K562 (cell line): ENCODE measurements around the gene CDH8. TPM values are rescaled to one million over a fixed set of nuclear protein-coding genes. Genes with fewer than 3 reads are reported as not detected.

ENCODE experiments used
- ATAC-seq: fragments of 200-7000 bp; cut with Tn5 transposase; 3 replicates; pipeline ENCODE4 v1.9.1; 2020; ENCODE audit warnings: moderate library complexity
- BruUV-seq: library from RNA; stranded (reverse); fragments of 400-500 nt; replicated peaks from 2 replicates; lab custom pipeline; 2021; lab: Mats Ljungman, UMichigan
- CTCF ChIA-PET: fragments of 300-600 bp; formaldehyde crosslinking; extraction: SDS; loops from one replicate; lab custom pipeline; 2021; ENCODE audit warnings: low intra/inter-chr PET ratio; lab: Yijun Ruan, JAX
- POLR2A ChIA-PET: fragments of 300-600, 350-650 bp; sonication (Branson Sonifier 250); formaldehyde crosslinking; extraction: SDS; loops from one replicate; lab custom pipeline; 2021; ENCODE audit warnings: antibody characterized with exemption, inconsistent platforms; lab: Yijun Ruan, JAX
- DNase-seq, 4 experiments: peaks; one replicate each; pipeline versions ENCODE4 v3.0.0 to v3.0.0-alpha.2; 2011 to 2018; ENCODE audit warnings: low spot score in 3 of 4, mixed read lengths in 3 of 4; ENCODE audit errors: extremely low read depth in 1 of 4
- FAIRE-seq: peaks from 2 replicates; lab custom pipeline; 2011; peaks lifted over from hg19 to GRCh38; lab: Jason Lieb, UNC
- H2AFZ ChIP-seq: 2 replicates; pipeline ENCODE4 v1.6.0; 2011; ENCODE audit warnings: low read depth, low read length, control low read depth, inconsistent platforms
- H3K27ac ChIP-seq: fragments of 200-600 bp; 3 replicates; pipeline ENCODE4 v1.8.0; 2011; ENCODE audit warnings: low read depth, mild to moderate bottlenecking, control low read depth, inconsistent platforms, low read length, moderate library complexity, mixed read lengths; ENCODE audit errors: extremely low read depth
- H3K27me3 ChIP-seq, 2 experiments: fragments of 300-600 bp in 1 of 2; 2 replicates in 1 of 2; 3 replicates in 1 of 2; pipeline versions ENCODE4 v1.6.0 to v1.8.0; 2011; ENCODE audit warnings: inconsistent platforms in 2 of 2, low read length in 2 of 2, mild to moderate bottlenecking in 1 of 2, mixed read lengths in 1 of 2, moderate library complexity in 1 of 2; ENCODE audit not compliant: control insufficient read depth in 2 of 2, insufficient read depth in 2 of 2
- H3K36me3 ChIP-seq: fragments of 300-600 bp; 3 replicates; pipeline ENCODE4 v1.8.0; 2011; ENCODE audit warnings: mild to moderate bottlenecking, low read length, inconsistent platforms; ENCODE audit not compliant: control insufficient read depth, insufficient read depth
- H3K4me1 ChIP-seq, 2 experiments: fragments of 200-600 bp in 1 of 2; replicated peaks in 1 of 2; 2 replicates in 1 of 2; 3 replicates in 1 of 2; pipeline versions ENCODE4 v1.5.1 to v1.8.0; 2011; ENCODE audit warnings: inconsistent platforms in 2 of 2, low read length in 2 of 2, mild to moderate bottlenecking in 1 of 2, mixed read lengths in 1 of 2, moderate library complexity in 1 of 2; ENCODE audit not compliant: control insufficient read depth in 2 of 2, insufficient read depth in 2 of 2
- H3K4me2 ChIP-seq: 2 replicates; pipeline ENCODE4 v1.6.1; 2011; ENCODE audit warnings: low read length, control low read depth, inconsistent platforms, mixed read lengths; ENCODE audit not compliant: insufficient read depth
- H3K4me3 ChIP-seq: fragments of 200-600 bp; sonication (generic), shearing (Covaris generic); 2 replicates; pipeline ENCODE4 v1.5.1; 2016; ENCODE audit warnings: control low read depth, inconsistent platforms
- H3K79me2 ChIP-seq: fragments of 200-600 bp; 3 replicates; pipeline ENCODE4 v1.8.0; 2011; ENCODE audit warnings: low read length, inconsistent platforms; ENCODE audit not compliant: control insufficient read depth, insufficient read depth
- H3K9ac ChIP-seq, 2 experiments: 2 replicates each; pipeline versions ENCODE4 v1.6.0 to v1.6.1; 2011; ENCODE audit warnings: low read depth in 2 of 2, low read length in 2 of 2, control low read depth in 1 of 2, inconsistent platforms in 1 of 2, mild to moderate bottlenecking in 1 of 2, mixed read lengths in 1 of 2; ENCODE audit not compliant: insufficient read depth in 1 of 2
- H3K9me1 ChIP-seq: one replicate; pipeline ENCODE4 v1.6.0; 2011; ENCODE audit warnings: inconsistent platforms, mild to moderate bottlenecking, low read length, moderate library complexity; ENCODE audit not compliant: control insufficient read depth, insufficient read depth
- H3K9me3 ChIP-seq: replicated peaks from 2 replicates; pipeline ENCODE4 v1.5.1; 2011; ENCODE audit warnings: low read depth, low read length, inconsistent platforms; ENCODE audit not compliant: control insufficient read depth, insufficient read depth
- H4K20me1 ChIP-seq: replicated peaks from 2 replicates; pipeline ENCODE4 v1.6.1; 2011; ENCODE audit warnings: low read length, inconsistent platforms, mixed read lengths; ENCODE audit not compliant: control insufficient read depth, insufficient read depth
- ATF1 ChIP-seq, 2 experiments: fragments of 450-650 bp in 1 of 2; IDR thresholded peaks; 2 replicates each; pipeline ENCODE4 v1.6.1; 2016; ENCODE audit warnings: missing compliant biosample characterization in 1 of 2, missing genetic modification characterization in 1 of 2
- CHCHD3 ChIP-seq: fragments of 250-450 bp; sonication (Bioruptor Pico); IDR thresholded peaks from 2 replicates; pipeline ENCODE4 v2.1.2; 2022; ENCODE audit warnings: mild to moderate bottlenecking
- DIDO1 ChIP-seq: fragments of 450-650 bp; IDR thresholded peaks from 2 replicates; pipeline ENCODE4 v1.6.1; 2016; ENCODE audit warnings: low read depth, missing biosample characterization, missing genetic modification characterization
- SREBF1 ChIP-seq: fragments of 150-350 bp; IDR thresholded peaks from 2 replicates; pipeline ENCODE4 v1.6.1; 2014; ENCODE audit warnings: antibody characterized with exemption, low read depth, low read length, borderline replicate concordance
- TBP ChIP-seq: optimal IDR thresholded peaks from 2 replicates; pipeline ENCODE3; 2011; ENCODE audit warnings: low read depth, low read length, improper control_type of control experiment
- ZNF12 ChIP-seq: sonication (generic); formaldehyde crosslinking; IDR thresholded peaks from 2 replicates; pipeline ENCODE4 v1.4.0; 2020; ENCODE audit warnings: mild to moderate bottlenecking, missing genetic modification reagents
- ZNF174 ChIP-seq: fragments of 250-450 bp; sonication (Bioruptor Pico); IDR thresholded peaks from 2 replicates; pipeline ENCODE4 v1.4.0; 2020; ENCODE audit warnings: mild to moderate bottlenecking
- WGBS: fragments of 100-300 bp; shearing (Covaris generic); methylation state at CpG from one replicate; pipeline ENCODE4 v1.1.6; 2016; ENCODE audit warnings: low coverage, mixed read lengths; ENCODE audit not compliant: insufficient coverage; ENCODE audit errors: missing lambda C conversion rate; 5-methylcytosine and 5-hydroxymethylcytosine counted together
- in situ Hi-C: fragments of 300-500 bp; cut with MboI; formaldehyde crosslinking; loops from 4 replicates; pipeline ENCODE4 v1.15.0; 2018; ENCODE audit warnings: inconsistent platforms, mixed read lengths
- intact Hi-C: fragments of 100-400 bp; cut with micrococcal nuclease; formaldehyde crosslinking; loops from 2 replicates; pipeline ENCODE4 v1.14.2; 2022
- polyA plus RNA-seq, 8 experiments: library from polyadenylated mRNA; depleted of rRNA in 4 of 8; stranded (reverse) in 5 of 8; unstranded in 3 of 8; fragments of >200 nt; fragmentation: Nextera tagmentation in 2 of 8; fragmentation: Illumina TruSeq in 1 of 8; extraction: Ambion mirVana in 2 of 8; extraction: Trizol in 1 of 8; gene quantifications; 2 replicates each; pipeline versions ENCODE4 v1.2.1 to v1.2.3, GENCODE V29; 2011 to 2014; ENCODE audit warnings: inconsistent platforms in 1 of 8, missing spikeins in 1 of 8
- total RNA-seq, 7 experiments: library from RNA; depleted of rRNA in 6 of 7; stranded (reverse); fragments of >200 nt in 6 of 7; fragmentation: Illumina TruSeq in 2 of 7; extraction: Trizol in 2 of 7; gene quantifications; 2 replicates each; pipeline versions ENCODE4 v1.2.1 to v1.2.3, GENCODE V29; 2011 to 2021; ENCODE audit warnings: low replicate concordance in 1 of 7
- TF ChIP-seq, protein P1 (sequence below): sonication (generic); formaldehyde crosslinking; IDR thresholded peaks from 2 replicates; pipeline ENCODE4 v1.8.0; 2022; ENCODE audit warnings: mild to moderate bottlenecking, missing genetic modification reagents, borderline replicate concordance
- TF ChIP-seq, protein P2 (sequence below): fragments of 450-650 bp; IDR thresholded peaks from 2 replicates; pipeline ENCODE4 v1.6.1; 2014; ENCODE audit warnings: low read depth, mild to moderate bottlenecking, moderate library complexity, borderline replicate concordance
- TF ChIP-seq, protein P3 (sequence below): sonication (generic); formaldehyde crosslinking; IDR thresholded peaks from 2 replicates; pipeline ENCODE4 v1.8.0; 2022; ENCODE audit warnings: missing genetic modification reagents, mild to moderate bottlenecking, borderline replicate concordance
- TF ChIP-seq, protein P4 (sequence below): fragments of 200-800 bp; sonication (Bioruptor generic); IDR thresholded peaks from 2 replicates; pipeline ENCODE4 v1.6.1; 2016; ENCODE audit warnings: missing genetic modification characterization, missing compliant biosample characterization

CDH8 gene
- total and polyA plus RNA-seq, 9 of the 15 experiments (the other 6 are each of a cell fraction or from before 2014, with no cell fraction given) = 0.22 to 1.4 (median 0.42) TPM; not detected in 4

DNA sequence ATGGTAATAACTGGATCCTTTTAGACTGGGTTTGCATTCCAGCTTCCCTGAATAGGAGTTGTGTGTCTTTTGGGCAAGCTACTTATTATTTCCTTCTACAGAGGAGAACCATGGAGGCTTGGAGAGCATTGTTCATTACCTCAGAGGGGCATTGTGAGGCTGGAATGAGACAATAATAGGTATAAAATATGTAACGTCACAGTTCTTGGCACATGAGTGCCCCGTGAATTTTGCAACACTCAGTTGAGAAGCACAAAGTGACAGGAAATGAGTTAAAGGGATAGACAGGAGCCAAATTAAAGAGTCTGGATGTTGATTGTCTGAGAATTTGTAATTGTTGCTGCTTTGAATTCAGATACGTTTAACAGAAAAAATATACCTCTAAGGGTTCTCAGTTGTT lies 92.2 kb downstream of the CDH8 start:
- no peaks in the 10 kb centered on the region; the same call in none of the 2 replicates for H3K9me3 ChIP-seq
- no peaks in the 10 kb centered on the region for H3K4me1 ChIP-seq
- ATAC-seq = no peak
- H3K4me3 ChIP-seq = no peak overlapping the region
- no peak overlapping the region for H3K4me2 ChIP-seq
- BruUV-seq = no TSS peak
- DNase-seq = no peak
- ChIA-PET POLR2A (no interaction called here), CTCF (no interaction called here)
- no peaks in the 10 kb centered on the region for H4K20me1 ChIP-seq
- no peak overlapping the region for H3K27ac ChIP-seq
- no peaks in the 10 kb centered on the region for H3K79me2 ChIP-seq
- no peak for FAIRE-seq
- H2AFZ ChIP-seq = no peak overlapping the region
- H3K27me3 ChIP-seq = no peaks in the 10 kb centered on the region
- 0% methylated on average over 3 of the region's 3 CpGs for WGBS
- no peaks in the 10 kb centered on the region for H3K9me1 ChIP-seq
- H3K36me3 ChIP-seq = no peaks in the 10 kb centered on the region
- in situ Hi-C loops (no loop called here), intact Hi-C loops (no loop called here)
- H3K9ac ChIP-seq = no peak overlapping the region
- TF ChIP-seq DIDO1 (tag) = no peak
- TF ChIP-seq, protein P1, sequence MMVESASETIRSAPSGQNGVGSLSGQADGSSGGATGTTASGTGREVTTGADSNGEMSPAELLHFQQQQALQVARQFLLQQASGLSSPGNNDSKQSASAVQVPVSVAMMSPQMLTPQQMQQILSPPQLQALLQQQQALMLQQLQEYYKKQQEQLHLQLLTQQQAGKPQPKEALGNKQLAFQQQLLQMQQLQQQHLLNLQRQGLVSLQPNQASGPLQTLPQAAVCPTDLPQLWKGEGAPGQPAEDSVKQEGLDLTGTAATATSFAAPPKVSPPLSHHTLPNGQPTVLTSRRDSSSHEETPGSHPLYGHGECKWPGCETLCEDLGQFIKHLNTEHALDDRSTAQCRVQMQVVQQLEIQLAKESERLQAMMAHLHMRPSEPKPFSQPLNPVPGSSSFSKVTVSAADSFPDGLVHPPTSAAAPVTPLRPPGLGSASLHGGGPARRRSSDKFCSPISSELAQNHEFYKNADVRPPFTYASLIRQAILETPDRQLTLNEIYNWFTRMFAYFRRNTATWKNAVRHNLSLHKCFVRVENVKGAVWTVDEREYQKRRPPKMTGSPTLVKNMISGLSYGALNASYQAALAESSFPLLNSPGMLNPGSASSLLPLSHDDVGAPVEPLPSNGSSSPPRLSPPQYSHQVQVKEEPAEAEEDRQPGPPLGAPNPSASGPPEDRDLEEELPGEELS (CRISPR knock-in tag) = no peak
- TF ChIP-seq ZNF174 (CRISPR knock-in tag) = no peak
- no peak for TF ChIP-seq ZNF12 (CRISPR knock-in tag)
- no peak for TF ChIP-seq TBP
- TF ChIP-seq, protein P2, sequence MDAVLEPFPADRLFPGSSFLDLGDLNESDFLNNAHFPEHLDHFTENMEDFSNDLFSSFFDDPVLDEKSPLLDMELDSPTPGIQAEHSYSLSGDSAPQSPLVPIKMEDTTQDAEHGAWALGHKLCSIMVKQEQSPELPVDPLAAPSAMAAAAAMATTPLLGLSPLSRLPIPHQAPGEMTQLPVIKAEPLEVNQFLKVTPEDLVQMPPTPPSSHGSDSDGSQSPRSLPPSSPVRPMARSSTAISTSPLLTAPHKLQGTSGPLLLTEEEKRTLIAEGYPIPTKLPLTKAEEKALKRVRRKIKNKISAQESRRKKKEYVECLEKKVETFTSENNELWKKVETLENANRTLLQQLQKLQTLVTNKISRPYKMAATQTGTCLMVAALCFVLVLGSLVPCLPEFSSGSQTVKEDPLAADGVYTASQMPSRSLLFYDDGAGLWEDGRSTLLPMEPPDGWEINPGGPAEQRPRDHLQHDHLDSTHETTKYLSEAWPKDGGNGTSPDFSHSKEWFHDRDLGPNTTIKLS = no peak
- no peak for TF ChIP-seq SREBF1
- no peak for TF ChIP-seq CHCHD3 (CRISPR knock-in tag)
- no peak for TF ChIP-seq ATF1 (CRISPR knock-in tag; IDR thresholded peaks at IDR 0.05)
- no peak for TF ChIP-seq ATF1 (tag; IDR thresholded peaks at IDR 0.05)
- TF ChIP-seq, protein P3, sequence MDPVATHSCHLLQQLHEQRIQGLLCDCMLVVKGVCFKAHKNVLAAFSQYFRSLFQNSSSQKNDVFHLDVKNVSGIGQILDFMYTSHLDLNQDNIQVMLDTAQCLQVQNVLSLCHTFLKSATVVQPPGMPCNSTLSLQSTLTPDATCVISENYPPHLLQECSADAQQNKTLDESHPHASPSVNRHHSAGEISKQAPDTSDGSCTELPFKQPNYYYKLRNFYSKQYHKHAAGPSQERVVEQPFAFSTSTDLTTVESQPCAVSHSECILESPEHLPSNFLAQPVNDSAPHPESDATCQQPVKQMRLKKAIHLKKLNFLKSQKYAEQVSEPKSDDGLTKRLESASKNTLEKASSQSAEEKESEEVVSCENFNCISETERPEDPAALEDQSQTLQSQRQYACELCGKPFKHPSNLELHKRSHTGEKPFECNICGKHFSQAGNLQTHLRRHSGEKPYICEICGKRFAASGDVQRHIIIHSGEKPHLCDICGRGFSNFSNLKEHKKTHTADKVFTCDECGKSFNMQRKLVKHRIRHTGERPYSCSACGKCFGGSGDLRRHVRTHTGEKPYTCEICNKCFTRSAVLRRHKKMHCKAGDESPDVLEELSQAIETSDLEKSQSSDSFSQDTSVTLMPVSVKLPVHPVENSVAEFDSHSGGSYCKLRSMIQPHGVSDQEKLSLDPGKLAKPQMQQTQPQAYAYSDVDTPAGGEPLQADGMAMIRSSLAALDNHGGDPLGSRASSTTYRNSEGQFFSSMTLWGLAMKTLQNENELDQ = no peak
- TF ChIP-seq, protein P4, sequence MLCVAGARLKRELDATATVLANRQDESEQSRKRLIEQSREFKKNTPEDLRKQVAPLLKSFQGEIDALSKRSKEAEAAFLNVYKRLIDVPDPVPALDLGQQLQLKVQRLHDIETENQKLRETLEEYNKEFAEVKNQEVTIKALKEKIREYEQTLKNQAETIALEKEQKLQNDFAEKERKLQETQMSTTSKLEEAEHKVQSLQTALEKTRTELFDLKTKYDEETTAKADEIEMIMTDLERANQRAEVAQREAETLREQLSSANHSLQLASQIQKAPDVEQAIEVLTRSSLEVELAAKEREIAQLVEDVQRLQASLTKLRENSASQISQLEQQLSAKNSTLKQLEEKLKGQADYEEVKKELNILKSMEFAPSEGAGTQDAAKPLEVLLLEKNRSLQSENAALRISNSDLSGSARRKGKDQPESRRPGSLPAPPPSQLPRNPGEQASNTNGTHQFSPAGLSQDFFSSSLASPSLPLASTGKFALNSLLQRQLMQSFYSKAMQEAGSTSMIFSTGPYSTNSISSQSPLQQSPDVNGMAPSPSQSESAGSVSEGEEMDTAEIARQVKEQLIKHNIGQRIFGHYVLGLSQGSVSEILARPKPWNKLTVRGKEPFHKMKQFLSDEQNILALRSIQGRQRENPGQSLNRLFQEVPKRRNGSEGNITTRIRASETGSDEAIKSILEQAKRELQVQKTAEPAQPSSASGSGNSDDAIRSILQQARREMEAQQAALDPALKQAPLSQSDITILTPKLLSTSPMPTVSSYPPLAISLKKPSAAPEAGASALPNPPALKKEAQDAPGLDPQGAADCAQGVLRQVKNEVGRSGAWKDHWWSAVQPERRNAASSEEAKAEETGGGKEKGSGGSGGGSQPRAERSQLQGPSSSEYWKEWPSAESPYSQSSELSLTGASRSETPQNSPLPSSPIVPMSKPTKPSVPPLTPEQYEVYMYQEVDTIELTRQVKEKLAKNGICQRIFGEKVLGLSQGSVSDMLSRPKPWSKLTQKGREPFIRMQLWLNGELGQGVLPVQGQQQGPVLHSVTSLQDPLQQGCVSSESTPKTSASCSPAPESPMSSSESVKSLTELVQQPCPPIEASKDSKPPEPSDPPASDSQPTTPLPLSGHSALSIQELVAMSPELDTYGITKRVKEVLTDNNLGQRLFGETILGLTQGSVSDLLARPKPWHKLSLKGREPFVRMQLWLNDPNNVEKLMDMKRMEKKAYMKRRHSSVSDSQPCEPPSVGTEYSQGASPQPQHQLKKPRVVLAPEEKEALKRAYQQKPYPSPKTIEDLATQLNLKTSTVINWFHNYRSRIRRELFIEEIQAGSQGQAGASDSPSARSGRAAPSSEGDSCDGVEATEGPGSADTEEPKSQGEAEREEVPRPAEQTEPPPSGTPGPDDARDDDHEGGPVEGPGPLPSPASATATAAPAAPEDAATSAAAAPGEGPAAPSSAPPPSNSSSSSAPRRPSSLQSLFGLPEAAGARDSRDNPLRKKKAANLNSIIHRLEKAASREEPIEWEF = no peak
